Natural killer cell treated with Interleukin-12 subunit alpha and Interleukin-12 subunit beta and Interleukin-15 and Interleukin-18, amount 100 ng/mL, for 72 hours (primary cell): ENCODE data around the gene ZC3H4. TPM values are rescaled to one million over a fixed set of nuclear protein-coding genes. Genes with fewer than 3 reads are reported as not detected.
A peak's percentile ranks its signal among the peaks of the same experiment; 100 is the strongest.
"Not testable (repeated sequence)": the region's sequence is repeated elsewhere in the genome, so short reads cannot be mapped to it uniquely, and the experiment has no call there.

Source experiments
- ATAC-seq, 2 donors: fragments of 150-1000 bp; cut with Tn5 transposase in 1 of 2; sonication (Bioruptor Pico), chemical (Tn5 transposase) in 1 of 2; 2 replicates each; pipeline ENCODE4 v1.10.0; 2021
- DNase-seq: peaks from one replicate; pipeline ENCODE4 v3.0.0; 2022; ENCODE audit warnings: low spot score
- H3K27ac Mint-ChIP-seq, 2 donors: 1 replicate in 1 of 2; 2 replicates in 1 of 2; pipeline ENCODE4 v1.8.0; 2022; ENCODE audit warnings: mixed read lengths in 2 of 2, mild to moderate bottlenecking in 1 of 2, moderate library complexity in 1 of 2
- H3K27me3 Mint-ChIP-seq, 2 donors: 1 replicate in 1 of 2; 2 replicates in 1 of 2; pipeline ENCODE4 v1.8.0; 2022; ENCODE audit warnings: mixed read lengths in 2 of 2
- H3K36me3 Mint-ChIP-seq: one replicate; pipeline ENCODE4 v1.8.0; 2022; ENCODE audit warnings: mixed read lengths
- H3K4me1 Mint-ChIP-seq, 2 donors: 1 replicate in 1 of 2; 2 replicates in 1 of 2; pipeline ENCODE4 v1.8.0; 2022; ENCODE audit warnings: low read depth in 2 of 2, mixed read lengths in 2 of 2, mild to moderate bottlenecking in 1 of 2
- H3K4me3 Mint-ChIP-seq: one replicate; pipeline ENCODE4 v1.8.0; 2022; ENCODE audit warnings: mixed read lengths
- H3K9me3 Mint-ChIP-seq: 2 replicates; pipeline ENCODE4 v1.8.0; 2022; ENCODE audit warnings: mixed read lengths
- total RNA-seq, 2 donors: library from RNA; stranded (reverse); gene quantifications; one replicate each; pipeline ENCODE4 v1.2.3, GENCODE V29; 2022

The ZC3H4 gene
- total RNA-seq, 2 donors from 2014 or later, result 150 to 169 TPM

- H3K36me3 Mint-ChIP-seq, result peaks cover 28% of the 10 kb centered on the region
- ATAC-seq (no peak), DNase-seq (no peak)
- peak overlapping the region in 1 of 2 donors; percentile 26 for H3K27ac Mint-ChIP-seq
- no peaks in the 10 kb centered on the region for H3K27me3 Mint-ChIP-seq
- H3K4me3 Mint-ChIP-seq, result no peak overlapping the region
- peaks cover 18 to 26% of the 10 kb centered on the region in 2 donors for H3K4me1 Mint-ChIP-seq
- no peaks in the 10 kb centered on the region for H3K9me3 Mint-ChIP-seq
These were observed 32.3 kb upstream of the ZC3H4 start for GRCh38 chr19:47145639-47146486.

GRCh38 chr19:47144630-47145029 is 31.1 kb upstream of the ZC3H4 start:
- Mint-ChIP-seq H3K27ac (no peak overlapping the region), H3K9me3 (no peaks in the 10 kb centered on the region), H3K27me3 (no peaks in the 10 kb centered on the region), H3K4me3 (no peak overlapping the region), H3K36me3 (peaks cover 21% of the 10 kb centered on the region), H3K4me1 (peaks cover 18 to 26% of the 10 kb centered on the region in 2 donors)
- no peak for DNase-seq
- no peak for ATAC-seq

GRCh38 chr19:47143322-47144073 is 29.9 kb upstream of the ZC3H4 start:
- Mint-ChIP-seq H3K4me1 (peaks cover 23 to 26% of the 10 kb centered on the region in 2 donors), H3K36me3 (peaks cover 21% of the 10 kb centered on the region), H3K9me3 (no peaks in the 10 kb centered on the region), H3K27me3 (no peaks in the 10 kb centered on the region), H3K27ac (no peak overlapping the region), H3K4me3 (no peak overlapping the region)
- no peak for DNase-seq
- ATAC-seq, result no peak

GRCh38 chr19:47142779-47143178 is 29.2 kb upstream of the ZC3H4 start:
- Mint-ChIP-seq H3K9me3 (no peaks in the 10 kb centered on the region), H3K27ac (no peak overlapping the region), H3K4me3 (no peak overlapping the region), H3K36me3 (peaks cover 17% of the 10 kb centered on the region), H3K27me3 (no peaks in the 10 kb centered on the region), H3K4me1 (peaks cover 25 to 26% of the 10 kb centered on the region in 2 donors)
- ATAC-seq (no peak), DNase-seq (no peak)

GRCh38 chr19:47141695-47142094 is 28.1 kb upstream of the ZC3H4 start:
- H3K4me3 Mint-ChIP-seq, result no peak overlapping the region
- H3K27ac Mint-ChIP-seq, result no peak overlapping the region
- ATAC-seq (no peak), DNase-seq (no peak)
- H3K4me1 Mint-ChIP-seq, result peaks cover 23 to 25% of the 10 kb centered on the region in 2 donors
- H3K9me3 Mint-ChIP-seq, result no peaks in the 10 kb centered on the region
- peaks cover 12% of the 10 kb centered on the region for H3K36me3 Mint-ChIP-seq
- H3K27me3 Mint-ChIP-seq, result no peaks in the 10 kb centered on the region

GRCh38 chr19:47141252-47141651 is 27.7 kb upstream of the ZC3H4 start:
- Mint-ChIP-seq H3K4me1 (peaks cover 18 to 23% of the 10 kb centered on the region in 2 donors), H3K27ac (peak overlapping the region; percentile 1 to 70)
- not testable (repeated sequence) for H3K4me3 Mint-ChIP-seq, H3K9me3 Mint-ChIP-seq, ATAC-seq, H3K27me3 Mint-ChIP-seq, DNase-seq, H3K36me3 Mint-ChIP-seq

- Mint-ChIP-seq H3K4me1 (peaks cover 43 to 47% of the 10 kb centered on the region in 2 donors), H3K27ac (peak overlapping the region in 1 of 2 donors; percentile 1), H3K4me3 (no peak overlapping the region), H3K9me3 (peaks cover 3% of the 10 kb centered on the region), H3K27me3 (no peaks in the 10 kb centered on the region), H3K36me3 (peaks cover 25% of the 10 kb centered on the region)
- DNase-seq (no peak), ATAC-seq (no peak)
These were observed 21.6 kb upstream of the ZC3H4 start for GRCh38 chr19:47135156-47135555.

GRCh38 chr19:47134545-47134944 is 21.0 kb upstream of the ZC3H4 start:
- Mint-ChIP-seq H3K4me3 (peak overlapping the region; percentile 1), H3K4me1 (peaks cover 47 to 48% of the 10 kb centered on the region in 2 donors)
- no peak for ATAC-seq

GRCh38 chr19:47133021-47133471 is 19.5 kb upstream of the ZC3H4 start:
- H3K27me3 Mint-ChIP-seq, result no peaks in the 10 kb centered on the region
- H3K27ac Mint-ChIP-seq, result peak overlapping the region; percentile 97
- H3K9me3 Mint-ChIP-seq, result peaks cover 3% of the 10 kb centered on the region
- no peak for ATAC-seq
- H3K4me3 Mint-ChIP-seq, result peak overlapping the region; percentile 96
- peaks cover 40 to 48% of the 10 kb centered on the region in 2 donors for H3K4me1 Mint-ChIP-seq
- no peak for DNase-seq
- H3K36me3 Mint-ChIP-seq, result peaks cover 25% of the 10 kb centered on the region

More at GRCh38 chr19:47134545-47134944, 21.0 kb upstream of the ZC3H4 start:
- Mint-ChIP-seq H3K9me3 (peaks cover 3% of the 10 kb centered on the region), H3K27me3 (no peaks in the 10 kb centered on the region), H3K27ac (peak overlapping the region in 1 of 2 donors; percentile 1), H3K36me3 (peaks cover 25% of the 10 kb centered on the region)
- no peak for DNase-seq

- Mint-ChIP-seq H3K27ac (peak overlapping the region; percentile 97), H3K4me1 (peaks cover 40 to 48% of the 10 kb centered on the region in 2 donors), H3K9me3 (peaks cover 3% of the 10 kb centered on the region), H3K36me3 (peaks cover 25% of the 10 kb centered on the region), H3K4me3 (peak overlapping the region; percentile 96), H3K27me3 (no peaks in the 10 kb centered on the region)
- DNase-seq (no peak), ATAC-seq (no peak)
These were observed 18.7 kb upstream of the ZC3H4 start for GRCh38 chr19:47132194-47132852.

GRCh38 chr19:47130589-47131227 is 17.1 kb upstream of the ZC3H4 start, which contains the start of gene SAE1:
TSS of gene SAE1 (plus strand) at chr19:47130835. CDS start at chr19:47130931, 96 bp downstream.
- peaks cover 25% of the 10 kb centered on the region for H3K36me3 Mint-ChIP-seq
- peak within 1 kb of the TSS; percentile 96 for H3K4me3 Mint-ChIP-seq
- ATAC-seq, result peak; percentile 95
- DNase-seq, result peak; percentile 96
- no peaks in the 10 kb centered on the region for H3K27me3 Mint-ChIP-seq
- peak within 1 kb of the TSS; percentile 97 for H3K27ac Mint-ChIP-seq
- peaks cover 40 to 48% of the 10 kb centered on the region in 2 donors for H3K4me1 Mint-ChIP-seq
- peaks cover 3% of the 10 kb centered on the region for H3K9me3 Mint-ChIP-seq

GRCh38 chr19:47130120-47130588 is 16.6 kb upstream of the ZC3H4 start:
- H3K36me3 Mint-ChIP-seq, result peaks cover 25% of the 10 kb centered on the region
- H3K27ac Mint-ChIP-seq, result peak overlapping the region; percentile 97
- peak overlapping the region; percentile 96 for H3K4me3 Mint-ChIP-seq
- ATAC-seq (no peak), DNase-seq (no peak)
- peaks cover 3% of the 10 kb centered on the region for H3K9me3 Mint-ChIP-seq
- H3K4me1 Mint-ChIP-seq, result peaks cover 37 to 45% of the 10 kb centered on the region in 2 donors
- no peaks in the 10 kb centered on the region for H3K27me3 Mint-ChIP-seq

GRCh38 chr19:47129579-47129978 is 16.0 kb upstream of the ZC3H4 start:
- Mint-ChIP-seq H3K27me3 (no peaks in the 10 kb centered on the region), H3K27ac (peak overlapping the region; percentile 97), H3K4me1 (peaks cover 37 to 44% of the 10 kb centered on the region in 2 donors), H3K4me3 (no peak overlapping the region), H3K9me3 (peaks cover 3% of the 10 kb centered on the region), H3K36me3 (peaks cover 25% of the 10 kb centered on the region)
- no peak for DNase-seq
- no peak for ATAC-seq
